ENCODE data around the gene KCNQ2. TPM values are rescaled to one million over a fixed set of nuclear protein-coding genes. Genes with fewer than 3 reads are reported as not detected.
A peak's percentile ranks its signal among the peaks of the same experiment; 100 is the strongest.

KCNQ2 gene
- total RNA-seq, 1 donor from 2014 or later = 14.6 TPM

DNA sequence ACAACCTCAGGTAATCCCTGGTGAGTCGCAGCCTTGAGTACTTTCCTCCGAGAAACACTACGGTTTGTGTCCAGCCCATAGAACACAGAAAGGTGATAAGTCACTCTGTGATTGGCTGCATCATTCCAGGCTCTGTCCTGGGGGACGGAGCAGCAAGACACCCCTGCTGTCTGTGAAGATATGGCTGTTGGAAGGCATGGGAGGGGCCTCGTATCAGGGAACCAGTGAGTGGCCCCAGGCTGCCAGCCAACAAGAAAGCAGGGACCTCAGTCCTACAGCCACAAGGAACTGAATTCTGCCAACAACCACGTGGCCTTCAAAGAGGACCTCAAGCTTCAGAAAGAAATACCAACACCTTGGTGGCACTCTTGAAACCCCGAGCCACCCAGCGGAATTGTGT is 32.8 kb upstream of the KCNQ2 start:
- TF ChIP-seq, protein P1, sequence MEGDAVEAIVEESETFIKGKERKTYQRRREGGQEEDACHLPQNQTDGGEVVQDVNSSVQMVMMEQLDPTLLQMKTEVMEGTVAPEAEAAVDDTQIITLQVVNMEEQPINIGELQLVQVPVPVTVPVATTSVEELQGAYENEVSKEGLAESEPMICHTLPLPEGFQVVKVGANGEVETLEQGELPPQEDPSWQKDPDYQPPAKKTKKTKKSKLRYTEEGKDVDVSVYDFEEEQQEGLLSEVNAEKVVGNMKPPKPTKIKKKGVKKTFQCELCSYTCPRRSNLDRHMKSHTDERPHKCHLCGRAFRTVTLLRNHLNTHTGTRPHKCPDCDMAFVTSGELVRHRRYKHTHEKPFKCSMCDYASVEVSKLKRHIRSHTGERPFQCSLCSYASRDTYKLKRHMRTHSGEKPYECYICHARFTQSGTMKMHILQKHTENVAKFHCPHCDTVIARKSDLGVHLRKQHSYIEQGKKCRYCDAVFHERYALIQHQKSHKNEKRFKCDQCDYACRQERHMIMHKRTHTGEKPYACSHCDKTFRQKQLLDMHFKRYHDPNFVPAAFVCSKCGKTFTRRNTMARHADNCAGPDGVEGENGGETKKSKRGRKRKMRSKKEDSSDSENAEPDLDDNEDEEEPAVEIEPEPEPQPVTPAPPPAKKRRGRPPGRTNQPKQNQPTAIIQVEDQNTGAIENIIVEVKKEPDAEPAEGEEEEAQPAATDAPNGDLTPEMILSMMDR (IDR thresholded peaks at IDR 0.05; ENCODE audit: unreplicated experiment) = no peak
- Mint-ChIP-seq H3K9me3 (ENCODE audit: low read depth) (peaks cover 14% of the 10 kb centered on the region), H3K4me1 (ENCODE audit: low read depth) (no peaks in the 10 kb centered on the region), H3K36me3 (ENCODE audit: insufficient read depth) (no peaks in the 10 kb centered on the region), H3K27ac (no peak overlapping the region), H3K4me3 (ENCODE audit: low read depth) (no peak overlapping the region), H3K27me3 (peaks cover 39% of the 10 kb centered on the region)
- no peak for DNase-seq (ENCODE audit: low spot score, unreplicated experiment)

DNA sequence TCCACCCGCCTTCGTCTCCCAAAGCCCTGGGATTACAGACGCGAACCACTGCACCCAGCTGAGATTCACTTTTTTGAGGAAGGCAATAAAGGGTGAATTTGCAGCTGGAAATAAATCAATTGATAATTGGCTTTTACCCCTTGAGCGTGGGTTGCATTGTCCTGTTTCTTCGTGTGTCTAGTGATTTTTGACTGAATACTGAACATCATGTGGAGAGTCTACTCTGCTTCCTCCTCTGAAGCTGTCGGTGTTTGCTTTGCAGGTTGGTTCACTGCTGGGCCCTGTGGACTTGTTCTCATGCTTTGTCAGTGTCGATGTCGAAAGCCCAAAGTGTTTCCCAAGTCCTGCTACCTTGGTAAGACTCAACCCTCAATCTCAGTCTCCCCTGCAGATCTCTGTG is 32.2 kb upstream of the KCNQ2 start:
- H3K27ac Mint-ChIP-seq = no peak overlapping the region
- TF ChIP-seq, protein P1 (IDR thresholded peaks at IDR 0.05; ENCODE audit: unreplicated experiment) = no peak
- no peak overlapping the region for H3K4me3 Mint-ChIP-seq (ENCODE audit: low read depth)
- peaks cover 36% of the 10 kb centered on the region for H3K27me3 Mint-ChIP-seq
- no peaks in the 10 kb centered on the region for H3K36me3 Mint-ChIP-seq (ENCODE audit: insufficient read depth)
- no peaks in the 10 kb centered on the region for H3K4me1 Mint-ChIP-seq (ENCODE audit: low read depth)
- DNase-seq (ENCODE audit: low spot score, unreplicated experiment) = no peak
- H3K9me3 Mint-ChIP-seq (ENCODE audit: low read depth) = peaks cover 14% of the 10 kb centered on the region

DNA sequence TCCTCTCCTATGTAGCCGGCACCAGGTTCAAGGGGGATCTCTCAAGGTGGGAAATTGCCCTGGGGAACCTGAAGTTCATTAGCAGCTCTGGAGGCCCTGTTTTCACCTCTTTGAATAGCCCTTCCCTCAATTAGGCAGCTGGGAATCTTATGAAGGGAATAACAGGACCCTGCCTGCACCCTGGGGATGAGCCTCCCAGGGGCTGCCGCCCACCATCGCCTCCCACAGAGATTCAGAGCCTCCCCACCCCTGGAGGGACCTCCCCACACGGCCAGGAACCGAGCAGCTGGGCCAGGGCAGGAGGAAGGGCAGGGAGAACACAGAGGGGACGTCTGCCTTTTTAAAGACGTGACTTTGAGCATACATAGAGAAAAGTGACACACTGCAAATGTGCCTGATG is 31.1 kb upstream of the KCNQ2 start:
- TF ChIP-seq, protein P1 (IDR thresholded peaks at IDR 0.05; ENCODE audit: unreplicated experiment) = no peak
- peaks cover 28% of the 10 kb centered on the region for H3K27me3 Mint-ChIP-seq
- no peak overlapping the region for H3K27ac Mint-ChIP-seq
- no peak overlapping the region for H3K4me3 Mint-ChIP-seq (ENCODE audit: low read depth)
- no peak for DNase-seq (ENCODE audit: low spot score, unreplicated experiment)
- H3K9me3 Mint-ChIP-seq (ENCODE audit: low read depth) = peaks cover 11% of the 10 kb centered on the region
- no peaks in the 10 kb centered on the region for H3K4me1 Mint-ChIP-seq (ENCODE audit: low read depth)
- H3K36me3 Mint-ChIP-seq (ENCODE audit: insufficient read depth) = no peaks in the 10 kb centered on the region

DNA sequence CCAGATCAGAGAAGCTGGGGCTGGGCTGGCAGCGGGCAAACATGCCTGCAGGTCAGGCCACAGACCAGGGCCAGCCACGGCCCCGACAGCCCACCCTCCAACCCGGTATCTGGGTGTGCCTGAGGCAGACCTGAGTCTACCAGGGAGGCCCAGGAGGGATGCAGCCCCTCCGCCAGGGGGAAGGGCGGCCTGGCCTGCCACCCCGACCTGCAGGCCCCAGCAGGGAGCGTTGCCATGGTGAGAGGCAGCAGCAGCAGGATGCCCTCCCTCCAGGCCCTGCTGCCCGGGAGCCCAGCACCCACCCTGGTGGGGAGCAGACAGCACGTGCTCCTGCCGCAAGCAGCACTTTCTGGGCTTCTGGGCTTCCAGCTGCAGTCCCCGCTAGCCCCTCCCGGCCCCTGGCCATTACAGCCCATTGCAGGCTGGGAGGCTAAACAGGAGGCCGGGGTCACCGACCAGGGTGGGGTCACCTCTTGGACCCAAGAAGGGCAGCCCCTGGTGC is 30.3 kb upstream of the KCNQ2 start:
- Mint-ChIP-seq H3K27ac (no peak overlapping the region), H3K4me1 (ENCODE audit: low read depth) (no peaks in the 10 kb centered on the region), H3K27me3 (peaks cover 25% of the 10 kb centered on the region), H3K9me3 (ENCODE audit: low read depth) (peaks cover 5% of the 10 kb centered on the region), H3K4me3 (ENCODE audit: low read depth) (no peak overlapping the region), H3K36me3 (ENCODE audit: insufficient read depth) (no peaks in the 10 kb centered on the region)
- TF ChIP-seq, protein P1 (IDR thresholded peaks at IDR 0.05; ENCODE audit: unreplicated experiment) = no peak
- DNase-seq (ENCODE audit: low spot score, unreplicated experiment) = peak; percentile 8

DNA sequence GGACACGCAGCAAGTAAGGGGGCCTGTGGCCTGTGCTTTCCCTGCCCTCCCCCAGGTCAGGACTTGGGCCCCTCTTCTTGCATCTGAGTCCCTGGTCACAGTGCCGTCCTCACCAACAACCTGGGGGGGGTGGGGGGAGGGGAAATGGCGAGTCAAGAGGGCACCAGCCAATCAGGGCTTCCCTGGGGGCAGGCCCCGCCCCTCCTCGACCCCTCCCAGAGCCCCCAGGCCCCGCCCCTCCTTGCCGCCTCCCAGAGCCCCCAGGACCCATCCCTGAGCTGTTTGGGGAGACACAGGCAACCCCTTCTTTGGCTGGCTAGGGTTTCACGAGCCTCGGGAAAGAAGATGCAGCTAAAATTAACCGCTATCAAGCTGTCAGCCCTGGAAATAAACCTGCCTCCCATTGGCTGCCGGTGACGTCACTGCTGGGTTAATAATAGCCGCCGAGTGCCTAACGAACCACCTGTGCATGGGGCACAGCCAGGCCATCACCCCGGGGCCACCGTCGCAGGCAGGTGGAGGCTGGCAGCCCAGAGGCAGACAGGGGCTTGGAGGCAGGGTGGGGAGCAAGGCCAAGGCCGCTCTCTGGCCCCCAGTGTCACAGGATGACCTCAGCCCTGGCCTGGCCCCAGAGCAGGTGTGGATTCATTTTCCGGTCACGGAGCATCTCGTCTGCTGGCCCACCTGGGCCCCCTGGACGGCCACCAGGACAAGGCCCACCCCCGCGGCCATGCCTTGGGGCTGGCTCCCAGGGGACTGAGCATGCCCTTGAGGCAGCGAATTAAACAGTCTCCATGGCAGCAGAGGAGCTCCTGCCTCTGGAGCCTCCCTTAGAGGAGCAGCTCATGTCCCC is 29.6 kb upstream of the KCNQ2 start:
- H3K9me3 Mint-ChIP-seq (ENCODE audit: low read depth) = peaks cover 5% of the 10 kb centered on the region
- H3K4me1 Mint-ChIP-seq (ENCODE audit: low read depth) = no peaks in the 10 kb centered on the region
- H3K4me3 Mint-ChIP-seq (ENCODE audit: low read depth) = no peak overlapping the region
- H3K36me3 Mint-ChIP-seq (ENCODE audit: insufficient read depth) = no peaks in the 10 kb centered on the region
- TF ChIP-seq, protein P1 (IDR thresholded peaks at IDR 0.05; ENCODE audit: unreplicated experiment) = no peak
- DNase-seq (ENCODE audit: low spot score, unreplicated experiment) = peak; percentile 14
- H3K27ac Mint-ChIP-seq = no peak overlapping the region
- peaks cover 28% of the 10 kb centered on the region for H3K27me3 Mint-ChIP-seq
